ENCODE data around the gene NAALADL2.
"Not testable (repeated sequence)": the region's sequence is repeated elsewhere in the genome, so short reads cannot be mapped to it uniquely, and the experiment has no call there.

NAALADL2 gene

GRCh38 chr3:175077216-175077615, 218.1 kb downstream of the NAALADL2 start:
- DNase-seq: no peak

GRCh38 chr3:175082631-175083030, 223.5 kb downstream of the NAALADL2 start:
- DNase-seq: no peak

- not testable (repeated sequence) for DNase-seq
Measured at GRCh38 chr3:175087128-175087527, 228.0 kb downstream of the NAALADL2 start.

- DNase-seq: no peak
Measured at GRCh38 chr3:175088766-175089380, 229.7 kb downstream of the NAALADL2 start.

GRCh38 chr3:175091426-175092114, 232.4 kb downstream of the NAALADL2 start:
- DNase-seq: no peak

- no peak for DNase-seq
Measured at GRCh38 chr3:175093748-175094147, 234.6 kb downstream of the NAALADL2 start.

- DNase-seq: no peak
Measured at GRCh38 chr3:175094344-175094743, 235.2 kb downstream of the NAALADL2 start.

GRCh38 chr3:175098644-175099043, 239.5 kb downstream of the NAALADL2 start:
- no peak for DNase-seq

- DNase-seq: no peak
Measured at GRCh38 chr3:175102161-175102560, 243.0 kb downstream of the NAALADL2 start.

GRCh38 chr3:175103298-175103697, 244.2 kb downstream of the NAALADL2 start:
- DNase-seq: no peak

GRCh38 chr3:175105066-175105465, 245.9 kb downstream of the NAALADL2 start:
- DNase-seq: no peak

- no peak for DNase-seq
Measured at GRCh38 chr3:175107231-175107630, 248.1 kb downstream of the NAALADL2 start.

- no peak for DNase-seq
Measured at GRCh38 chr3:175107995-175108394, 248.9 kb downstream of the NAALADL2 start.

- no peak for DNase-seq
Measured at GRCh38 chr3:175108613-175109151, 249.5 kb downstream of the NAALADL2 start.

GRCh38 chr3:175111036-175111435, 251.9 kb downstream of the NAALADL2 start:
- no peak for DNase-seq

- no peak for DNase-seq
Measured at GRCh38 chr3:175118382-175118941, 259.3 kb downstream of the NAALADL2 start.

- DNase-seq: no peak
Measured at GRCh38 chr3:175121225-175121624, 262.1 kb downstream of the NAALADL2 start.

- DNase-seq: no peak
Measured at GRCh38 chr3:175127075-175127662, 268.0 kb downstream of the NAALADL2 start.

- DNase-seq: no peak
Measured at GRCh38 chr3:175129126-175129525, 270.0 kb downstream of the NAALADL2 start.

GRCh38 chr3:175129571-175129970, 270.4 kb downstream of the NAALADL2 start:
- no peak for DNase-seq

GRCh38 chr3:175131866-175132265, 272.7 kb downstream of the NAALADL2 start:
- DNase-seq: not testable (repeated sequence)

GRCh38 chr3:175132706-175133105, 273.6 kb downstream of the NAALADL2 start:
- DNase-seq: not testable (repeated sequence)

- no peak for DNase-seq
Measured at GRCh38 chr3:175144368-175144767, 285.2 kb downstream of the NAALADL2 start.

GRCh38 chr3:175146258-175146657, 287.1 kb downstream of the NAALADL2 start:
- DNase-seq: no peak

Data from activated naive CD4-positive, alpha-beta T cell (primary cell).